Epithelial cell of proximal tubule (primary cell): ENCODE results near the gene MYO18A. TPM values are rescaled to one million over a fixed set of nuclear protein-coding genes. Genes with fewer than 3 reads are reported as not detected.

ENCODE experiments used
- DNase-seq: peaks from one replicate; pipeline ENCODE4 v3.0.0-alpha.2; 2011; ENCODE audit warnings: low read depth
- H3K4me3 ChIP-seq: 2 replicates; pipeline ENCODE4 v1.5.1; 2011; ENCODE audit warnings: low read depth, mild to moderate bottlenecking, low read length
- CTCF ChIP-seq: conservative IDR thresholded peaks from 2 replicates; pipeline ENCODE4 v1.5.1; 2012; ENCODE audit warnings: low read depth, mild to moderate bottlenecking, low read length
- total RNA-seq: library from RNA; depleted of rRNA; stranded (reverse); fragments of >200 nt; gene quantifications from 2 replicates; pipeline ENCODE4 v1.2.3, GENCODE V29; 2015

The MYO18A gene
- total RNA-seq, 1 donor from 2014 or later, result 34.2 TPM

GRCh38 chr17:29159306-29159860 is 20.8 kb downstream of the MYO18A start:
- no peak for TF ChIP-seq CTCF
- no peak overlapping the region for H3K4me3 ChIP-seq
- DNase-seq, result no peak

- no peak for DNase-seq
- H3K4me3 ChIP-seq, result no peak overlapping the region
- no peak for TF ChIP-seq CTCF
Observed at GRCh38 chr17:29158488-29159275, 21.5 kb downstream of the MYO18A start.

- TF ChIP-seq CTCF, result no peak
- DNase-seq, result no peak
- H3K4me3 ChIP-seq, result no peak overlapping the region
Observed at GRCh38 chr17:29158096-29158487, 22.1 kb downstream of the MYO18A start.

GRCh38 chr17:29157310-29157709 is 22.9 kb downstream of the MYO18A start:
- DNase-seq, result no peak
- TF ChIP-seq CTCF, result no peak
- H3K4me3 ChIP-seq, result no peak overlapping the region

GRCh38 chr17:29156781-29157180 is 23.4 kb downstream of the MYO18A start:
- H3K4me3 ChIP-seq, result no peak overlapping the region
- no peak for TF ChIP-seq CTCF
- DNase-seq, result no peak

GRCh38 chr17:29155966-29156338 is 24.2 kb downstream of the MYO18A start:
- TF ChIP-seq CTCF, result no peak
- DNase-seq, result no peak
- H3K4me3 ChIP-seq, result no peak overlapping the region
